Erythroblast (primary cell): ENCODE data around the gene PHACTR3.

Experiments
- GATA1 ChIP-seq: IDR thresholded peaks from 2 replicates; pipeline ENCODE4 v1.6.1; 2011; ENCODE audit warnings: low read depth, mild to moderate bottlenecking, control low read depth, low read length, moderate library complexity
- POLR2A ChIP-seq: IDR thresholded peaks from 2 replicates; pipeline ENCODE4 v1.6.1; 2011; ENCODE audit warnings: mild to moderate bottlenecking, low read length

GRCh38 chr20:59850018-59850641, 245.8 kb downstream of the PHACTR3 start:
- TF ChIP-seq POLR2A (no peak), GATA1 (no peak)
